Activated naive CD4-positive, alpha-beta T cell treated with anti-CD3 and anti-CD28 coated beads, Interleukin-2, amount 50 U/mL, for 72 hours (primary cell): ENCODE measurements around the gene ATXN10. TPM values are rescaled to one million over a fixed set of nuclear protein-coding genes. Genes with fewer than 3 reads are reported as not detected.
A peak's percentile ranks its signal among the peaks of the same experiment; 100 is the strongest.

Source experiments
- ATAC-seq, 2 donors: fragments of 150-1000 bp; cut with Tn5 transposase; 2 replicates each; pipeline ENCODE4 v1.10.0; 2021; ENCODE audit warnings: mild to moderate bottlenecking in 2 of 2, moderate library complexity in 2 of 2
- DNase-seq, 2 donors: peaks; one replicate each; pipeline ENCODE4 v3.0.0; 2021 to 2022; ENCODE audit warnings: low spot score in 2 of 2
- H3K27ac Mint-ChIP-seq, 2 donors: one replicate each; pipeline ENCODE4 v1.8.0; 2022; ENCODE audit warnings: mild to moderate bottlenecking in 2 of 2, mixed read lengths in 2 of 2
- H3K36me3 Mint-ChIP-seq, 2 donors: one replicate each; pipeline ENCODE4 v1.8.0; 2022; ENCODE audit warnings: mixed read lengths in 2 of 2
- H3K9me3 Mint-ChIP-seq, 2 donors: one replicate each; pipeline ENCODE4 v1.8.0; 2022; ENCODE audit warnings: mixed read lengths in 2 of 2
- total RNA-seq, 2 donors: library from RNA; stranded (reverse); gene quantifications; one replicate each; pipeline ENCODE4 v1.2.3, GENCODE V29; 2022

The ATXN10 gene
- total RNA-seq, 2 donors from 2014 or later = 60.1 to 90.7 TPM

- H3K9me3 Mint-ChIP-seq = peaks cover 10 to 14% of the 10 kb centered on the region in 2 donors
- ATAC-seq = no peak
- H3K27ac Mint-ChIP-seq = no peak overlapping the region
- no peak for DNase-seq
- H3K36me3 Mint-ChIP-seq = peaks cover 13 to 15% of the 10 kb centered on the region in 2 donors
These were observed 201.1 kb downstream of the ATXN10 start for GRCh38 chr22:45872659-45873263.

GRCh38 chr22:45876136-45877035 is 204.8 kb downstream of the ATXN10 start:
- peaks cover 6 to 7% of the 10 kb centered on the region in 2 donors for H3K36me3 Mint-ChIP-seq
- ATAC-seq = no peak
- H3K9me3 Mint-ChIP-seq = peaks cover 6 to 9% of the 10 kb centered on the region in 2 donors

GRCh38 chr22:45877036-45877380 is 205.4 kb downstream of the ATXN10 start:
- ATAC-seq = no peak
- no peak for DNase-seq
- H3K9me3 Mint-ChIP-seq = peaks cover 6 to 9% of the 10 kb centered on the region in 2 donors
- H3K36me3 Mint-ChIP-seq = peaks cover 6 to 7% of the 10 kb centered on the region in 2 donors
- no peak overlapping the region for H3K27ac Mint-ChIP-seq

More at GRCh38 chr22:45876136-45877035, 204.8 kb downstream of the ATXN10 start:
- no peak overlapping the region for H3K27ac Mint-ChIP-seq
- no peak for DNase-seq

GRCh38 chr22:45877651-45878050 is 206.0 kb downstream of the ATXN10 start:
- Mint-ChIP-seq H3K9me3 (peaks cover 5 to 6% of the 10 kb centered on the region in 2 donors), H3K36me3 (peaks cover 3 to 5% of the 10 kb centered on the region in 2 donors), H3K27ac (no peak overlapping the region)
- ATAC-seq = no peak
- DNase-seq = peak in 1 of 2 donors; percentile 40

- no peak for ATAC-seq
- H3K36me3 Mint-ChIP-seq = no peaks in the 10 kb centered on the region
- no peak overlapping the region for H3K27ac Mint-ChIP-seq
- peaks cover 0 to under 1% of the 10 kb centered on the region in 2 donors for H3K9me3 Mint-ChIP-seq
- no peak for DNase-seq
These were observed 206.6 kb downstream of the ATXN10 start for GRCh38 chr22:45878051-45878781.

- Mint-ChIP-seq H3K36me3 (no peaks in the 10 kb centered on the region), H3K9me3 (no peaks in the 10 kb centered on the region), H3K27ac (no peak overlapping the region)
- peak in 1 of 2 donors; percentile 42 for DNase-seq
- ATAC-seq = no peak
These were observed 207.4 kb downstream of the ATXN10 start for GRCh38 chr22:45878901-45879551.

- ATAC-seq = no peak
- Mint-ChIP-seq H3K27ac (no peak overlapping the region), H3K36me3 (no peaks in the 10 kb centered on the region), H3K9me3 (no peaks in the 10 kb centered on the region)
- DNase-seq = no peak
These were observed 207.9 kb downstream of the ATXN10 start for GRCh38 chr22:45879552-45879949.

- DNase-seq = no peak
- no peak overlapping the region for H3K27ac Mint-ChIP-seq
- no peaks in the 10 kb centered on the region for H3K9me3 Mint-ChIP-seq
- H3K36me3 Mint-ChIP-seq = no peaks in the 10 kb centered on the region
- ATAC-seq = no peak
These were observed 208.6 kb downstream of the ATXN10 start for GRCh38 chr22:45880091-45880715.

- no peaks in the 10 kb centered on the region for H3K9me3 Mint-ChIP-seq
- no peaks in the 10 kb centered on the region for H3K36me3 Mint-ChIP-seq
- ATAC-seq (no peak), DNase-seq (peak in 1 of 2 donors; percentile 45)
- H3K27ac Mint-ChIP-seq = no peak overlapping the region
These were observed 209.3 kb downstream of the ATXN10 start for GRCh38 chr22:45880716-45881523.

- DNase-seq (peak in 1 of 2 donors; percentile 39), ATAC-seq (no peak)
- Mint-ChIP-seq H3K9me3 (no peaks in the 10 kb centered on the region), H3K27ac (no peak overlapping the region), H3K36me3 (no peaks in the 10 kb centered on the region)
These were observed 209.9 kb downstream of the ATXN10 start for GRCh38 chr22:45881524-45881875.

GRCh38 chr22:45882881-45883810 is 211.5 kb downstream of the ATXN10 start:
- Mint-ChIP-seq H3K9me3 (no peaks in the 10 kb centered on the region), H3K27ac (no peak overlapping the region), H3K36me3 (no peaks in the 10 kb centered on the region)
- DNase-seq (peak in 1 of 2 donors; percentile 46), ATAC-seq (no peak)

GRCh38 chr22:45883811-45884170 is 212.2 kb downstream of the ATXN10 start:
- no peaks in the 10 kb centered on the region for H3K9me3 Mint-ChIP-seq
- DNase-seq = peak in 1 of 2 donors; percentile 41

GRCh38 chr22:45884201-45885062 is 212.8 kb downstream of the ATXN10 start:
- Mint-ChIP-seq H3K27ac (no peak overlapping the region), H3K36me3 (no peaks in the 10 kb centered on the region), H3K9me3 (no peaks in the 10 kb centered on the region)
- ATAC-seq = no peak
- DNase-seq = peak in 1 of 2 donors; percentile 46

More at GRCh38 chr22:45883811-45884170, 212.2 kb downstream of the ATXN10 start:
- ATAC-seq = no peak
- H3K36me3 Mint-ChIP-seq = no peaks in the 10 kb centered on the region
- H3K27ac Mint-ChIP-seq = no peak overlapping the region
